Measurements from ENCODE around the gene USH2A. TPM values are rescaled to one million over a fixed set of nuclear protein-coding genes. Genes with fewer than 3 reads are reported as not detected.

Gene USH2A
- total RNA-seq, 1 experiment from 2014 or later = not detected

DNA sequence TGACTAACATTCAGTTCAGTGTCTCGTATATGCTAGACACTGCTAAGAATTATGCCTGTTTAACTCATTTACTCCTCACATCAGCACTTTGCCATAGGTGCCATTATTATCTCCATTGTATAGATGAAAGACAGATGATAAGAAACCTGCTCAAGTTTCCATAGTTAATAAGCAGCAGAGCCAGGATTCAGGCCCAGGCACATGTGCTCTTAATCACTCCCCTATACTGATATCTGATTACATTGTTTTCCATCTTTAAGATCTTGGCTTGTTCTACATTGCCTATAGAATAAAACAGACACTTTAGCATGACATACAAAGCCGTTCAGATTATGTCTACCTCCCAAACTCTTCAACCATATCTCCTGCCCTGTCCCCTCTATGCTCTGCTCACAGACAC lies 30.5 kb upstream of the USH2A start:
- ChIA-PET CTCF (no interaction called here), POLR2A (ENCODE audit: low non-redundant PET) (no interaction called here)
- Histone ChIP-seq H3K4me3 (ENCODE audit: low read depth, low read length, poor library complexity, severe bottlenecking) (no peak overlapping the region), H3K27me3 (replicated peaks; ENCODE audit: insufficient read depth, low read depth, low read length, poor library complexity) (no peaks in the 10 kb centered on the region), H3K36me3 (ENCODE audit: insufficient read depth, low read length, poor library complexity, severe bottlenecking) (no peaks in the 10 kb centered on the region), H3K9me3 (ENCODE audit: low read depth, low read length, poor library complexity, severe bottlenecking) (no peaks in the 10 kb centered on the region), H3K27ac (ENCODE audit: low read depth, low read length, poor library complexity, severe bottlenecking) (no peak overlapping the region), H3K4me1 (ENCODE audit: insufficient read depth, low read length, poor library complexity, severe bottlenecking) (no peaks in the 10 kb centered on the region)
- no TSS peak for BruUV-seq (replicated peaks)
- TF ChIP-seq EZH2 (IDR thresholded peaks at IDR 0.05; ENCODE audit: borderline replicate concordance, low read depth, low read length, poor library complexity, severe bottlenecking) = no peak
- TF ChIP-seq CTCF (conservative IDR thresholded peaks at IDR 0.05; ENCODE audit: low read depth, low read length) = no peak
- intact Hi-C loops (cut with micrococcal nuclease; ENCODE audit: unreplicated experiment) = no loop called here
- DNase-seq (ENCODE audit: low spot score) = no peak

- no peaks in the 10 kb centered on the region for H3K27me3 ChIP-seq (replicated peaks; ENCODE audit: insufficient read depth, low read depth, low read length, poor library complexity)
- intact Hi-C loops (cut with micrococcal nuclease; ENCODE audit: unreplicated experiment) = no loop called here
- H3K27ac ChIP-seq (ENCODE audit: low read depth, low read length, poor library complexity, severe bottlenecking) = no peak overlapping the region
- CTCF ChIA-PET = no interaction called here
- no peaks in the 10 kb centered on the region for H3K4me1 ChIP-seq (ENCODE audit: insufficient read depth, low read length, poor library complexity, severe bottlenecking)
- H3K9me3 ChIP-seq (ENCODE audit: low read depth, low read length, poor library complexity, severe bottlenecking) = no peaks in the 10 kb centered on the region
- POLR2A ChIA-PET (ENCODE audit: low non-redundant PET) = no interaction called here
- H3K36me3 ChIP-seq (ENCODE audit: insufficient read depth, low read length, poor library complexity, severe bottlenecking) = no peaks in the 10 kb centered on the region
- no peak for TF ChIP-seq CTCF (conservative IDR thresholded peaks at IDR 0.05; ENCODE audit: low read depth, low read length)
- TF ChIP-seq EZH2 (IDR thresholded peaks at IDR 0.05; ENCODE audit: borderline replicate concordance, low read depth, low read length, poor library complexity, severe bottlenecking) = no peak
- DNase-seq (ENCODE audit: low spot score) = no peak
- no TSS peak for BruUV-seq (replicated peaks)
- H3K4me3 ChIP-seq (ENCODE audit: low read depth, low read length, poor library complexity, severe bottlenecking) = no peak overlapping the region
These were observed 27.0 kb upstream of the USH2A start for GRCh38 chr1:216450227-216450626.

- no peaks in the 10 kb centered on the region for H3K4me1 ChIP-seq (ENCODE audit: insufficient read depth, low read length, poor library complexity, severe bottlenecking)
- TF ChIP-seq CTCF (conservative IDR thresholded peaks at IDR 0.05; ENCODE audit: low read depth, low read length) (no peak), EZH2 (IDR thresholded peaks at IDR 0.05; ENCODE audit: borderline replicate concordance, low read depth, low read length, poor library complexity, severe bottlenecking) (no peak)
- BruUV-seq (replicated peaks) = no TSS peak
- no peaks in the 10 kb centered on the region for H3K27me3 ChIP-seq (replicated peaks; ENCODE audit: insufficient read depth, low read depth, low read length, poor library complexity)
- ChIA-PET POLR2A (ENCODE audit: low non-redundant PET) (no interaction called here), CTCF (no interaction called here)
- no peak for DNase-seq (ENCODE audit: low spot score)
- no peak overlapping the region for H3K27ac ChIP-seq (ENCODE audit: low read depth, low read length, poor library complexity, severe bottlenecking)
- no peaks in the 10 kb centered on the region for H3K36me3 ChIP-seq (ENCODE audit: insufficient read depth, low read length, poor library complexity, severe bottlenecking)
- H3K4me3 ChIP-seq (ENCODE audit: low read depth, low read length, poor library complexity, severe bottlenecking) = no peak overlapping the region
- intact Hi-C loops (cut with micrococcal nuclease; ENCODE audit: unreplicated experiment) = no loop called here
- H3K9me3 ChIP-seq (ENCODE audit: low read depth, low read length, poor library complexity, severe bottlenecking) = no peaks in the 10 kb centered on the region
These were observed 24.8 kb upstream of the USH2A start for GRCh38 chr1:216448011-216448510.

Measured in A673 (cell line).